Breast epithelium (tissue), 3 donors: ENCODE data around the gene KLRC2.
"Not testable (repeated sequence)": the region's sequence is repeated elsewhere in the genome, so short reads cannot be mapped to it uniquely, and the experiment has no call there.

Source experiments
- POLR2A ChIP-seq: fragments of 450-650 bp; IDR thresholded peaks from one replicate; pipeline ENCODE4 v1.6.1; 2016; ENCODE audit warnings: antibody characterized with exemption, mild to moderate bottlenecking, moderate library complexity
- TF ChIP-seq, protein P1 (sequence below), 3 donors: fragments of 450-650 bp; IDR thresholded peaks; one replicate each; pipeline ENCODE4 v1.5.1; 2016 to 2017; ENCODE audit warnings: antibody characterized with exemption in 3 of 3, mild to moderate bottlenecking in 3 of 3, moderate library complexity in 3 of 3

DNA sequence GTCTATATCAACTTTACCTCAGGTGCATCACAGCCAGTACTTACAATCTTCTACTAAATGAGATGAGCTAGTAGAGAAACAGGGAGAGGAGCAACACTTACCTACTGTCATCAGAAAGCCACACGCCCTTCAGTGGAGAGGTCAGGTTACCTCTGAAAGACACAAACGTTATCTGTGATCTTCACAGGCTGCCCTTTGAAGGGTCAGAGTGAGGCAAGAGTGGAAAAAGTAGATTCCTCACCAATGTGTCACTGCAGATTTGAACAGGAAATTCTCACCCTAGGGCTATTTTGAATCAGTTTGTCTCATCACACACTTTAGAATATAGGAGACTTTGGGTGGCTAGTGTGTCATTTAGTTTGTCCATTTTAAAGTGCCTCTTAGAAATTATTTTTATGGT is 1.8 kb upstream of the KLRC2 start:
- TF ChIP-seq, protein P1, sequence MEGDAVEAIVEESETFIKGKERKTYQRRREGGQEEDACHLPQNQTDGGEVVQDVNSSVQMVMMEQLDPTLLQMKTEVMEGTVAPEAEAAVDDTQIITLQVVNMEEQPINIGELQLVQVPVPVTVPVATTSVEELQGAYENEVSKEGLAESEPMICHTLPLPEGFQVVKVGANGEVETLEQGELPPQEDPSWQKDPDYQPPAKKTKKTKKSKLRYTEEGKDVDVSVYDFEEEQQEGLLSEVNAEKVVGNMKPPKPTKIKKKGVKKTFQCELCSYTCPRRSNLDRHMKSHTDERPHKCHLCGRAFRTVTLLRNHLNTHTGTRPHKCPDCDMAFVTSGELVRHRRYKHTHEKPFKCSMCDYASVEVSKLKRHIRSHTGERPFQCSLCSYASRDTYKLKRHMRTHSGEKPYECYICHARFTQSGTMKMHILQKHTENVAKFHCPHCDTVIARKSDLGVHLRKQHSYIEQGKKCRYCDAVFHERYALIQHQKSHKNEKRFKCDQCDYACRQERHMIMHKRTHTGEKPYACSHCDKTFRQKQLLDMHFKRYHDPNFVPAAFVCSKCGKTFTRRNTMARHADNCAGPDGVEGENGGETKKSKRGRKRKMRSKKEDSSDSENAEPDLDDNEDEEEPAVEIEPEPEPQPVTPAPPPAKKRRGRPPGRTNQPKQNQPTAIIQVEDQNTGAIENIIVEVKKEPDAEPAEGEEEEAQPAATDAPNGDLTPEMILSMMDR (IDR thresholded peaks at IDR 0.05), result not testable (repeated sequence)
- not testable (repeated sequence) for TF ChIP-seq POLR2A
